ENCODE data around the gene NR1D2.
"Not testable (repeated sequence)": the region's sequence is repeated elsewhere in the genome, so short reads cannot be mapped to it uniquely, and the experiment has no call there.

Gene NR1D2

DNA sequence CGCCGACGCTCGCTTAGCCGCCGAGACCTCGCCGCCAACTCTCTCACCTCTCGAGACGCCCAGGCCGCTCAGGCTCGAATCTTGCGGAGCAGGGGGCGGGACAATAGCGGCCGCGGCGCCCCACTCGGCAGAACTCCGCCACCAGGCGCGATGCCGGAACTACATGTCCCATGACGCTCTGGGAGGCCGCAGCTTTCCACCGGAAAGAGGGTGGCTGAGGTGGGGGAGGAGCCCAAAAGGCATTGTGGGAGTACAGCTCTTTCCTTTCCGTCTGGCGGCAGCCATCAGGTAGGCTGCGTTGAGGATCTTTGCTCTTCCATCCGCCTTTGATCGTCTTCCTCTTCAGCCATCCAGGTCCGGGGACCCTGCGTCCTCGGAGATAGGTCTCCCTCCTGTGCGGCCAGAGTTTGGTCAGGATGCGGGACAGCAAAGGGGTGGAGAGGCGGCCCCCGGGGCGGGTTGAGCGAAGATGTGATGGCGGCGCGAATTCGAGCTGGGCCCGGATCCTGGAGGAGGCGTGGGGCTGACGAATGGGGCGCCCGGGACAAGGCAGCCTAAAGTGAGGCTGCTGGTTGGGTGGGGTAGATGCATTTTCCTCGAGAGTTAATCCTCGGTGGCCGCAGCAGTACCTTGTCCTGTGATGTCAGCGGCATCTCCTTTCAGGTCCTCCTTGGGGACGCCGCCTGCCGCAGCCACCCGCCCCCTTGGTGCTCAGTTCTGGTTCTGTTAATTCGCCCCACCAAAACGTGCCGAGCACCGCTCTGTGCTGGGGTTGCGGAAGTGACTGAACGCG lies 28.0 kb upstream of the NR1D2 start, which contains the start of the genes NKIRAS1 and RPL15 (continued):
- peak; percentile 15; the same call in 1 of the 2 replicates for TF ChIP-seq ZNF18 (tag by site-specific recombination; IDR thresholded peaks at IDR 0.05)
- TF ChIP-seq ZNF791 (tag by site-specific recombination; IDR thresholded peaks at IDR 0.05) = no peak
- no peak for TF ChIP-seq ZNF830 (tag by site-specific recombination; IDR thresholded peaks at IDR 0.05; ENCODE audit: low read depth)
- TF ChIP-seq AEBP2 (tag by site-specific recombination; IDR thresholded peaks at IDR 0.05; ENCODE audit: borderline replicate concordance) = no peak
- peak; percentile 76 for TF ChIP-seq ZNF335 (tag by site-specific recombination; conservative IDR thresholded peaks at IDR 0.05)
- TF ChIP-seq ZNF350 (tag by site-specific recombination; IDR thresholded peaks at IDR 0.05) = no peak
- no peak for TF ChIP-seq ZNF544 (tag by site-specific recombination; IDR thresholded peaks at IDR 0.05)
- peak; percentile 98 for TF ChIP-seq ZSCAN30 (tag by site-specific recombination; IDR thresholded peaks at IDR 0.05)
- TF ChIP-seq, protein P1, sequence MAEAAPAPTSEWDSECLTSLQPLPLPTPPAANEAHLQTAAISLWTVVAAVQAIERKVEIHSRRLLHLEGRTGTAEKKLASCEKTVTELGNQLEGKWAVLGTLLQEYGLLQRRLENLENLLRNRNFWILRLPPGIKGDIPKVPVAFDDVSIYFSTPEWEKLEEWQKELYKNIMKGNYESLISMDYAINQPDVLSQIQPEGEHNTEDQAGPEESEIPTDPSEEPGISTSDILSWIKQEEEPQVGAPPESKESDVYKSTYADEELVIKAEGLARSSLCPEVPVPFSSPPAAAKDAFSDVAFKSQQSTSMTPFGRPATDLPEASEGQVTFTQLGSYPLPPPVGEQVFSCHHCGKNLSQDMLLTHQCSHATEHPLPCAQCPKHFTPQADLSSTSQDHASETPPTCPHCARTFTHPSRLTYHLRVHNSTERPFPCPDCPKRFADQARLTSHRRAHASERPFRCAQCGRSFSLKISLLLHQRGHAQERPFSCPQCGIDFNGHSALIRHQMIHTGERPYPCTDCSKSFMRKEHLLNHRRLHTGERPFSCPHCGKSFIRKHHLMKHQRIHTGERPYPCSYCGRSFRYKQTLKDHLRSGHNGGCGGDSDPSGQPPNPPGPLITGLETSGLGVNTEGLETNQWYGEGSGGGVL (tag by site-specific recombination; IDR thresholded peaks at IDR 0.05) = peak; percentile 39; the same call in 1 of the 2 replicates

GRCh38 chr3:23917679-23918303 lies 27.3 kb upstream of the NR1D2 start:
- H3K4me1 ChIP-seq (ENCODE audit: control insufficient read depth, insufficient read depth, low read length); H3K9me3 ChIP-seq (ENCODE audit: control insufficient read depth, insufficient read depth, low read depth, low read length): not testable (repeated sequence)
- 0 out of 2 replicates have a peak, but pooled peaks have one; percentile 7 for TF ChIP-seq ZNF133 (tag by site-specific recombination; IDR thresholded peaks at IDR 0.05)
- Histone ChIP-seq H3K36me3 (ENCODE audit: control insufficient read depth in 2 of 2, insufficient read depth in 1 of 2, low read length in 2 of 2) (peaks cover 3 to 45% of the 10 kb centered on the region in 2 experiments; a peak in 2 of 3 replicates), H3K27ac (ENCODE audit: extremely low read depth, low read depth, low read length) (peak overlapping the region; percentile 98), H3K4me3 (ENCODE audit: low read depth, low read length) (peak overlapping the region; percentile 100)
- ChIA-PET POLR2A (interaction anchor here (0.6 to 2.1 kb wide), 16 partner anchors 8 to 288 kb away, joined by 3 to 24 read pairs (median 8); no protein-coding TSS in a partner anchor), CTCF (interaction anchor here (0.6 kb wide), 1 partner anchor 23 kb away, joined by 4 read pairs; no protein-coding TSS in a partner anchor)

DNA sequence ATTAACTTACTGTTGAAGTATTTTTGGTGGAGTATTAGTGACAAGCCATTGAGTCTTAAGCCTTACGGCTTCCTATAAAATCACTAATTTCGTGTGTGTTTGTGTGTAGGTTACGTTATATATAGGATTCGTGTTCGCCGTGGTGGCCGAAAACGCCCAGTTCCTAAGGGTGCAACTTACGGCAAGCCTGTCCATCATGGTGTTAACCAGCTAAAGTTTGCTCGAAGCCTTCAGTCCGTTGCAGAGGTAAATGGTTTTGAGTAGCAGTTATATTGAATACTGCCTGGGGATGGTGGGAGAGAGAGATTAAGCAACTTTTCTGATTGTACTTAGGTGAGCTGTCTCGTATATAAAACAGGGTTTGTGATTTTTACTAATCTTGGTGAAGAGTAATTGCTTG lies 26.8 kb upstream of the NR1D2 start:
- peak overlapping the region; percentile 98; the same call in 1 of the 2 replicates for H3K27ac ChIP-seq (ENCODE audit: extremely low read depth, low read depth, low read length)
- H3K4me1 ChIP-seq (ENCODE audit: control insufficient read depth, insufficient read depth, low read length); H3K9me3 ChIP-seq (ENCODE audit: control insufficient read depth, insufficient read depth, low read depth, low read length): not testable (repeated sequence)
- CTCF ChIA-PET = interaction anchor here (0.6 kb wide), 1 partner anchor 22 kb away, joined by 4 read pairs; no protein-coding TSS in a partner anchor
- POLR2A ChIA-PET = interaction anchor here (1.1 to 1.8 kb wide), 3 partner anchors 26 to 35 kb away, joined by 8 to 14 read pairs (median 8); no protein-coding TSS in a partner anchor
- peak overlapping the region; percentile 100 for H3K4me3 ChIP-seq (ENCODE audit: low read depth, low read length)
- peaks cover 3 to 45% of the 10 kb centered on the region in 2 experiments; a peak in 2 of 3 replicates for H3K36me3 ChIP-seq (ENCODE audit: control insufficient read depth in 2 of 2, insufficient read depth in 1 of 2, low read length in 2 of 2)

- TF ChIP-seq ZNF571 (tag by site-specific recombination; IDR thresholded peaks at IDR 0.05) (no peak), ZNF449 (tag by site-specific recombination; IDR thresholded peaks at IDR 0.05) (peak; percentile 82; the same call in 1 of the 2 replicates), ZNF214 (tag by site-specific recombination; IDR thresholded peaks at IDR 0.05; ENCODE audit: borderline replicate concordance) (no peak), ZNF521 (tag by site-specific recombination; IDR thresholded peaks at IDR 0.05) (no peak)
- no peaks in the 10 kb centered on the region for H3K9me3 ChIP-seq (ENCODE audit: control insufficient read depth, insufficient read depth, low read depth, low read length)
- H3K36me3 ChIP-seq (ENCODE audit: control insufficient read depth in 2 of 2, insufficient read depth in 1 of 2, low read length in 2 of 2) = peaks cover 3 to 45% of the 10 kb centered on the region in 2 experiments; a peak in 2 of 3 replicates
- ChIA-PET CTCF (interaction anchor here (0.7 kb wide), 1 partner anchor 571 kb away, joined by 3 read pairs; no protein-coding TSS in a partner anchor), POLR2A (no interaction called here)
- peaks cover 2% of the 10 kb centered on the region; the same call in 1 of the 2 replicates for H3K4me1 ChIP-seq (ENCODE audit: control insufficient read depth, insufficient read depth, low read length)
- no peak overlapping the region for H3K27ac ChIP-seq (ENCODE audit: extremely low read depth, low read depth, low read length)
- no peak overlapping the region for H3K4me3 ChIP-seq (ENCODE audit: low read depth, low read length)
Measured at GRCh38 chr3:23919628-23920027, 25.5 kb upstream of the NR1D2 start.

All from HEK293 (cell line).